WTC11 (cell line): ENCODE results near the gene CDC20B. TPM values are rescaled to one million over a fixed set of nuclear protein-coding genes. Genes with fewer than 3 reads are reported as not detected.

Experiments
- ATAC-seq: fragments of 200-7000 bp; cut with Tn5 transposase; 2 replicates; pipeline ENCODE4 v1.10.0; 2021; ENCODE audit warnings: mild to moderate bottlenecking, moderate library complexity
- CTCF ChIA-PET: fragments of 300-600 bp; sonication (Branson Sonifier 250); formaldehyde crosslinking; loops from one replicate; lab custom pipeline; 2021; ENCODE audit warnings: antibody characterized with exemption; lab: Charles Lee
- POLR2A ChIA-PET: fragments of 350-600 bp; sonication (Branson Sonifier 250); formaldehyde crosslinking; loops from one replicate; lab custom pipeline; 2021; ENCODE audit warnings: antibody characterized with exemption; lab: Charles Lee
- DNase-seq: peaks from one replicate; pipeline ENCODE4 v3.0.0; 2021; ENCODE audit warnings: low spot score
- H3K27ac Mint-ChIP-seq: 2 replicates; pipeline ENCODE4 v1.8.0; 2021; ENCODE audit warnings: mixed read lengths
- H3K27me3 Mint-ChIP-seq: 2 replicates; pipeline ENCODE4 v1.8.0; 2021; ENCODE audit warnings: low read depth, mild to moderate bottlenecking, moderate library complexity, mixed read lengths
- H3K36me3 Mint-ChIP-seq: 2 replicates; pipeline ENCODE4 v1.8.0; 2021; ENCODE audit warnings: mixed read lengths
- H3K4me1 Mint-ChIP-seq: 2 replicates; pipeline ENCODE4 v1.8.0; 2022; ENCODE audit warnings: mixed read lengths
- H3K4me3 Mint-ChIP-seq: 2 replicates; pipeline ENCODE4 v1.8.0; 2021; ENCODE audit warnings: mild to moderate bottlenecking, moderate library complexity, mixed read lengths
- H3K9me3 Mint-ChIP-seq: 2 replicates; pipeline ENCODE4 v1.8.0; 2021; ENCODE audit warnings: mixed read lengths
- ARID4B ChIP-seq: sonication (generic); formaldehyde crosslinking; IDR thresholded peaks from 2 replicates; pipeline ENCODE4 v1.8.0; 2023; ENCODE audit warnings: missing genetic modification reagents, mild to moderate bottlenecking, borderline replicate concordance
- ATF3 ChIP-seq: sonication (generic); formaldehyde crosslinking; conservative IDR thresholded peaks from 2 replicates; pipeline ENCODE4 v1.8.1; 2022; ENCODE audit warnings: mild to moderate bottlenecking, missing genetic modification reagents
- ATF6 ChIP-seq: sonication (generic); formaldehyde crosslinking; IDR thresholded peaks from 2 replicates; pipeline ENCODE4 v1.8.1; 2023; ENCODE audit warnings: mild to moderate bottlenecking, missing genetic modification reagents
- CBFB ChIP-seq: sonication (generic); formaldehyde crosslinking; IDR thresholded peaks from 2 replicates; pipeline ENCODE4 v1.8.1; 2022; ENCODE audit warnings: mild to moderate bottlenecking, low read depth, missing genetic modification reagents
- ELF4 ChIP-seq: sonication (generic); formaldehyde crosslinking; IDR thresholded peaks from 2 replicates; pipeline ENCODE4 v1.8.1; 2022; ENCODE audit warnings: low read depth, mild to moderate bottlenecking, moderate library complexity, missing genetic modification reagents
- ESRRA ChIP-seq: sonication (generic); formaldehyde crosslinking; IDR thresholded peaks from 2 replicates; pipeline ENCODE4 v1.8.1; 2022; ENCODE audit warnings: mild to moderate bottlenecking, missing genetic modification reagents, borderline replicate concordance
- ETV6 ChIP-seq: sonication (generic); formaldehyde crosslinking; IDR thresholded peaks from 2 replicates; pipeline ENCODE4 v1.8.1; 2022; ENCODE audit warnings: mild to moderate bottlenecking, missing genetic modification reagents
- GABPB1 ChIP-seq: sonication (generic); formaldehyde crosslinking; IDR thresholded peaks from 2 replicates; pipeline ENCODE4 v1.8.1; 2023; ENCODE audit warnings: mild to moderate bottlenecking, missing genetic modification reagents
- MAX ChIP-seq: sonication (generic); formaldehyde crosslinking; IDR thresholded peaks from 2 replicates; pipeline ENCODE4 v1.8.0; 2022; ENCODE audit warnings: mild to moderate bottlenecking, missing genetic modification reagents
- MYBL2 ChIP-seq: sonication (generic); formaldehyde crosslinking; IDR thresholded peaks from 2 replicates; pipeline ENCODE4 v1.8.1; 2023; ENCODE audit warnings: mild to moderate bottlenecking, moderate library complexity, missing genetic modification reagents
- NFATC4 ChIP-seq: fragments of 250-450 bp; sonication (Bioruptor Pico); IDR thresholded peaks from 2 replicates; pipeline ENCODE4 v1.9.0; 2021; ENCODE audit warnings: mild to moderate bottlenecking
- NR1H2 ChIP-seq: sonication (generic); formaldehyde crosslinking; IDR thresholded peaks from 2 replicates; pipeline ENCODE4 v1.9.0; 2021; ENCODE audit warnings: mild to moderate bottlenecking, moderate library complexity, missing genetic modification reagents
- OVOL2 ChIP-seq: fragments of 250-450 bp; sonication (Bioruptor Pico); IDR thresholded peaks from 2 replicates; pipeline ENCODE4 v1.9.0; 2021; ENCODE audit warnings: mild to moderate bottlenecking, borderline replicate concordance
- SOX15 ChIP-seq: fragments of 250-450 bp; sonication (Bioruptor Pico); IDR thresholded peaks from 2 replicates; pipeline ENCODE4 v1.9.0; 2021; ENCODE audit warnings: mild to moderate bottlenecking
- SP1 ChIP-seq: sonication (generic); formaldehyde crosslinking; conservative IDR thresholded peaks from 2 replicates; pipeline ENCODE4 v1.8.1; 2022; ENCODE audit warnings: missing genetic modification reagents
- STAT6 ChIP-seq: sonication (generic); formaldehyde crosslinking; conservative IDR thresholded peaks from 2 replicates; pipeline ENCODE4 v1.8.1; 2023; ENCODE audit warnings: mild to moderate bottlenecking, low read depth, missing genetic modification reagents, moderate library complexity
- TCF7 ChIP-seq: sonication (generic); formaldehyde crosslinking; IDR thresholded peaks from 2 replicates; pipeline ENCODE4 v1.8.0; 2022; ENCODE audit warnings: mild to moderate bottlenecking, low read depth, missing genetic modification reagents, moderate library complexity
- TEAD4 ChIP-seq: sonication (generic); formaldehyde crosslinking; IDR thresholded peaks from 2 replicates; pipeline ENCODE4 v1.8.0; 2022; ENCODE audit warnings: mild to moderate bottlenecking, missing genetic modification reagents
- TP53 ChIP-seq: sonication (generic); formaldehyde crosslinking; IDR thresholded peaks from 2 replicates; pipeline ENCODE4 v1.8.1; 2023; ENCODE audit warnings: mild to moderate bottlenecking, missing genetic modification reagents
- USF2 ChIP-seq: sonication (generic); formaldehyde crosslinking; IDR thresholded peaks from 2 replicates; pipeline ENCODE4 v1.8.1; 2023; ENCODE audit warnings: mild to moderate bottlenecking, missing genetic modification reagents, moderate library complexity
- ZNF263 ChIP-seq: sonication (generic); formaldehyde crosslinking; IDR thresholded peaks from 2 replicates; pipeline ENCODE4 v1.8.1; 2022; ENCODE audit warnings: low read depth, mild to moderate bottlenecking, moderate library complexity, missing genetic modification reagents
- ZNF425 ChIP-seq: fragments of 250-450 bp; sonication (Bioruptor Pico); conservative IDR thresholded peaks from 2 replicates; pipeline ENCODE4 v1.9.0; 2021; ENCODE audit warnings: mild to moderate bottlenecking
- total RNA-seq: library from RNA; stranded (reverse); gene quantifications from 3 replicates; pipeline ENCODE4 v1.2.3, GENCODE V29; 2021

The CDC20B gene
- total RNA-seq, 1 experiment from 2014 or later, result not detected

GRCh38 chr5:55066277-55066676, 106.7 kb downstream of the CDC20B start:
- Mint-ChIP-seq H3K27me3 (peaks cover 3% of the 10 kb centered on the region; the same call in 1 of the 2 replicates), H3K9me3 (peaks cover 17% of the 10 kb centered on the region), H3K36me3 (peaks cover 6% of the 10 kb centered on the region; the same call in 1 of the 2 replicates), H3K27ac (no peak overlapping the region), H3K4me3 (no peak overlapping the region), H3K4me1 (no peaks in the 10 kb centered on the region)
- ChIA-PET POLR2A (no interaction called here), CTCF (interaction anchor here (0.8 kb wide), 1 partner anchor 13 kb away, joined by 3 read pairs; no protein-coding TSS in a partner anchor)
- no peak for TF ChIP-seq ARID4B (CRISPR knock-in tag)
- no peak for TF ChIP-seq TP53 (CRISPR knock-in tag)
- no peak for TF ChIP-seq ETV6 (CRISPR knock-in tag)
- TF ChIP-seq NFATC4 (CRISPR knock-in tag), result no peak
- no peak for TF ChIP-seq SOX15 (CRISPR knock-in tag)
- TF ChIP-seq USF2 (CRISPR knock-in tag), result no peak
- no peak for TF ChIP-seq MAX (CRISPR knock-in tag)
- TF ChIP-seq CBFB (CRISPR knock-in tag), result no peak
- TF ChIP-seq NR1H2, result no peak
- no peak for ATAC-seq
- DNase-seq, result no peak

GRCh38 chr5:55064523-55064922, 108.5 kb downstream of the CDC20B start:
- no peak overlapping the region for H3K4me3 Mint-ChIP-seq
- TF ChIP-seq GABPB1 (CRISPR knock-in tag), result no peak
- TF ChIP-seq ELF4, result no peak
- no peak for TF ChIP-seq TEAD4 (CRISPR knock-in tag)
- no peak for TF ChIP-seq STAT6 (CRISPR knock-in tag)
- no peak for TF ChIP-seq ESRRA (CRISPR knock-in tag)
- TF ChIP-seq TCF7, result no peak
- no peak for TF ChIP-seq MYBL2 (CRISPR knock-in tag)
- TF ChIP-seq ATF3, result no peak
- no peak for TF ChIP-seq SP1 (CRISPR knock-in tag)
- TF ChIP-seq ZNF425, result no peak
- no peak for TF ChIP-seq OVOL2 (CRISPR knock-in tag)
- TF ChIP-seq ZNF263, result no peak
- TF ChIP-seq ATF6 (CRISPR knock-in tag), result no peak
- no peak for TF ChIP-seq NFATC4 (CRISPR knock-in tag)
- TF ChIP-seq ETV6 (CRISPR knock-in tag), result no peak

More at GRCh38 chr5:55064523-55064922, 108.5 kb downstream of the CDC20B start:
- POLR2A ChIA-PET, result no interaction called here
- Mint-ChIP-seq H3K9me3 (peaks cover 32% of the 10 kb centered on the region), H3K27ac (no peak overlapping the region), H3K36me3 (peaks cover 6% of the 10 kb centered on the region; the same call in 1 of the 2 replicates), H3K4me1 (no peaks in the 10 kb centered on the region), H3K27me3 (peaks cover 3% of the 10 kb centered on the region; the same call in 1 of the 2 replicates)
- CTCF ChIA-PET, result no interaction called here
- no peak for ATAC-seq
- no peak for DNase-seq
